B cell (primary cell): Measurements from ENCODE around the gene FHIT. TPM values are rescaled to one million over a fixed set of nuclear protein-coding genes. Genes with fewer than 3 reads are reported as not detected.

ENCODE experiments used
- ATAC-seq: fragments of 200-7000 bp; cut with Tn5 transposase; one replicate; pipeline ENCODE4 v1.10.0; 2021; ENCODE audit warnings: low read depth, mild to moderate bottlenecking, moderate number of reproducible peaks, moderate library complexity
- CTCF ChIA-PET: fragments of 350-600 bp; sonication (Branson Sonifier 250); formaldehyde crosslinking; loops from one replicate; lab custom pipeline; 2021; ENCODE audit warnings: antibody characterized with exemption, inconsistent platforms; lab: Charles Lee
- POLR2A ChIA-PET: fragments of 350-600 bp; sonication (Branson Sonifier 250); formaldehyde crosslinking; loops from one replicate; lab custom pipeline; 2021; ENCODE audit warnings: antibody characterized with exemption; lab: Charles Lee
- DNase-seq: peaks from one replicate; pipeline ENCODE4 v3.0.0; 2013
- H2AFZ ChIP-seq: 2 replicates; pipeline ENCODE4 v1.6.1; 2012; ENCODE audit warnings: mild to moderate bottlenecking, low read depth, low read length; ENCODE audit not compliant: insufficient read depth, poor library complexity, severe bottlenecking
- H3K27ac ChIP-seq, 2 donors: 1 replicate in 1 of 2; 2 replicates in 1 of 2; pipeline ENCODE4 v1.5.1; 2012 to 2013; ENCODE audit warnings: low read length in 2 of 2, mild to moderate bottlenecking in 2 of 2, moderate library complexity in 1 of 2
- H3K27me3 ChIP-seq, 4 experiments: fragments of 200-600 bp in 1 of 4; sonication (generic) in 1 of 4; replicated peaks in 1 of 4; 1 replicate in 2 of 4; 2 replicates in 2 of 4; pipeline versions ENCODE4 v1.6.1 to v1.7.0; 2013 to 2016; ENCODE audit warnings: low read length in 3 of 4, mild to moderate bottlenecking in 2 of 4, mixed read lengths in 1 of 4, moderate library complexity in 1 of 4; ENCODE audit not compliant: insufficient read depth in 4 of 4, control insufficient read depth in 3 of 4; ENCODE audit errors: control extremely low read depth in 1 of 4
- H3K36me3 ChIP-seq, 2 experiments: replicated peaks in 1 of 2; 1 replicate in 1 of 2; 2 replicates in 1 of 2; pipeline versions ENCODE4 v1.6.1 to v1.7.1; 2013; ENCODE audit warnings: low read length in 1 of 2; ENCODE audit not compliant: insufficient read depth in 2 of 2, control insufficient read depth in 1 of 2; ENCODE audit errors: control extremely low read depth in 1 of 2, extremely low read depth in 1 of 2
- H3K4me1 ChIP-seq, 2 donors: fragments of 200-600 bp in 1 of 2; sonication (generic) in 1 of 2; 1 replicate in 1 of 2; 2 replicates in 1 of 2; pipeline versions ENCODE4 v1.5.1 to v1.6.1; 2013 to 2017; ENCODE audit warnings: low read length in 2 of 2; ENCODE audit not compliant: control insufficient read depth in 2 of 2, insufficient read depth in 2 of 2
- H3K4me2 ChIP-seq: replicated peaks from 2 replicates; pipeline ENCODE3; 2012; ENCODE audit warnings: mild to moderate bottlenecking, low read depth, low read length; ENCODE audit not compliant: poor library complexity, severe bottlenecking
- H3K4me3 ChIP-seq, 5 experiments: fragments of 200-600 bp in 1 of 5; sonication (generic) in 1 of 5; 1 replicate in 3 of 5; 2 replicates in 2 of 5; pipeline versions ENCODE4 v1.5.1 to v1.7.0; 2011 to 2016; ENCODE audit warnings: low read length in 4 of 5, mild to moderate bottlenecking in 4 of 5, low read depth in 2 of 5, control low read depth in 1 of 5, moderate library complexity in 1 of 5; ENCODE audit not compliant: insufficient read depth in 1 of 5; ENCODE audit errors: control extremely low read depth in 1 of 5, extremely low read depth in 1 of 5
- H3K79me2 ChIP-seq: fragments of 200-600 bp; sonication (generic); one replicate; pipeline ENCODE4 v1.6.0; 2016; ENCODE audit warnings: low read length; ENCODE audit not compliant: control insufficient read depth, insufficient read depth
- H3K9ac ChIP-seq: fragments of 200-600 bp; sonication (generic); 2 replicates; pipeline ENCODE4 v1.6.1; 2017; ENCODE audit warnings: mild to moderate bottlenecking, low read length, moderate library complexity
- H3K9me3 ChIP-seq, 3 donors: one replicate each; pipeline versions ENCODE4 v1.6.1 to v1.7.1; 2013; ENCODE audit warnings: low read length in 2 of 3; ENCODE audit not compliant: control insufficient read depth in 2 of 3, insufficient read depth in 1 of 3; ENCODE audit errors: control extremely low read depth in 1 of 3
- H4K20me1 ChIP-seq: 2 replicates; pipeline ENCODE4 v1.6.0; 2012; ENCODE audit warnings: mild to moderate bottlenecking, low read length; ENCODE audit not compliant: insufficient read depth, control insufficient read depth, poor library complexity, severe bottlenecking
- H3K27ac Mint-ChIP-seq: one replicate; pipeline ENCODE4 v1.8.0; 2021; ENCODE audit warnings: mixed read lengths
- H3K27me3 Mint-ChIP-seq: one replicate; pipeline ENCODE4 v1.8.0; 2021; ENCODE audit warnings: mixed read lengths
- H3K4me1 Mint-ChIP-seq: one replicate; pipeline ENCODE4 v1.8.0; 2021; ENCODE audit warnings: mixed read lengths
- H3K4me3 Mint-ChIP-seq: one replicate; pipeline ENCODE4 v1.8.0; 2021; ENCODE audit warnings: mixed read lengths
- H3K9me3 Mint-ChIP-seq: one replicate; pipeline ENCODE4 v1.8.0; 2022; ENCODE audit warnings: mixed read lengths; ENCODE audit not compliant: insufficient read depth
- EZH2 ChIP-seq: IDR thresholded peaks from 2 replicates; pipeline ENCODE4 v1.6.1; 2012; ENCODE audit warnings: borderline replicate concordance, low read depth, mild to moderate bottlenecking, moderate library complexity, low read length; ENCODE audit not compliant: insufficient read depth, poor library complexity, severe bottlenecking
- WGBS: methylation state at CpG from one replicate; pipeline ENCODE4 v1.1.5; 2013; ENCODE audit warnings: missing lambda C conversion rate; ENCODE audit not compliant: insufficient coverage; 5-methylcytosine and 5-hydroxymethylcytosine counted together
- intact Hi-C: fragments of 100-400 bp; cut with micrococcal nuclease; formaldehyde crosslinking; loops from one replicate; pipeline ENCODE4 v1.10.0; 2022
- polyA plus RNA-seq: library from polyadenylated mRNA; depleted of rRNA; stranded (reverse); fragments of >200 nt; gene quantifications from 2 replicates; pipeline ENCODE4 v1.2.3, GENCODE V29; 2012
- total RNA-seq, 2 donors: library from RNA; stranded (reverse); fragments of 120-200 nt in 1 of 2; gene quantifications; 1 replicate in 1 of 2; 2 replicates in 1 of 2; pipeline versions ENCODE4 v1.2.3 to v1.2.4, GENCODE V29; 2013 to 2022
- TF ChIP-seq, protein P1 (sequence below): fragments of 200-600 bp; IDR thresholded peaks from one replicate; pipeline ENCODE4 v1.8.0; 2022; ENCODE audit warnings: antibody characterized with exemption, mild to moderate bottlenecking

Gene FHIT
- total and polyA plus RNA-seq, 2 donors (not counting 1 experiment from before 2014, with no cell fraction given), result 1.7 to 7.8 TPM

DNA sequence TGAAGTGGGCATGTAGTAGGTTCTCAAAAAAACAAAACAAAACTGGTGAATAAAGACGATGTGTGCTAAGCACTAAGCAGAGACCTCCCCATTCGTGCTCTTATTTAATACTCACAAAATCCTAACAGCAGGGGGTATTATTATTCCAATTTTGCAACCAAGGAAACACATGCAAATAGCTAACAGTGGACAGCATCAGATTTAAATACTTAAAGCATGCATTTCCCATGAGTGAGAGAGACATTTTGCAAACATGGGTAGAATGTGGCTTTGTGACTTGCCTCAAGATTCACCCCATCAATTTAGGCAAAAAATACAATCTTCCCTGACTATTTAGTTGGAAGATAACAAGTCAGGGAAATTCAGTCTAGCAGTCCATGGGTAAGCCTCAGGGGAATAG is 1255.2 kb downstream of the FHIT start:
- Mint-ChIP-seq H3K27ac (no peak overlapping the region), H3K27me3 (peaks cover 9% of the 10 kb centered on the region), H3K4me1 (no peaks in the 10 kb centered on the region), H3K4me3 (no peak overlapping the region), H3K9me3 (no peaks in the 10 kb centered on the region)
- H3K9ac ChIP-seq, result no peak overlapping the region
- no peaks in the 10 kb centered on the region for H3K4me1 ChIP-seq
- ATAC-seq, result no peak
- intact Hi-C loops, result no loop called here
- TF ChIP-seq, protein P1, sequence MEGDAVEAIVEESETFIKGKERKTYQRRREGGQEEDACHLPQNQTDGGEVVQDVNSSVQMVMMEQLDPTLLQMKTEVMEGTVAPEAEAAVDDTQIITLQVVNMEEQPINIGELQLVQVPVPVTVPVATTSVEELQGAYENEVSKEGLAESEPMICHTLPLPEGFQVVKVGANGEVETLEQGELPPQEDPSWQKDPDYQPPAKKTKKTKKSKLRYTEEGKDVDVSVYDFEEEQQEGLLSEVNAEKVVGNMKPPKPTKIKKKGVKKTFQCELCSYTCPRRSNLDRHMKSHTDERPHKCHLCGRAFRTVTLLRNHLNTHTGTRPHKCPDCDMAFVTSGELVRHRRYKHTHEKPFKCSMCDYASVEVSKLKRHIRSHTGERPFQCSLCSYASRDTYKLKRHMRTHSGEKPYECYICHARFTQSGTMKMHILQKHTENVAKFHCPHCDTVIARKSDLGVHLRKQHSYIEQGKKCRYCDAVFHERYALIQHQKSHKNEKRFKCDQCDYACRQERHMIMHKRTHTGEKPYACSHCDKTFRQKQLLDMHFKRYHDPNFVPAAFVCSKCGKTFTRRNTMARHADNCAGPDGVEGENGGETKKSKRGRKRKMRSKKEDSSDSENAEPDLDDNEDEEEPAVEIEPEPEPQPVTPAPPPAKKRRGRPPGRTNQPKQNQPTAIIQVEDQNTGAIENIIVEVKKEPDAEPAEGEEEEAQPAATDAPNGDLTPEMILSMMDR, result no peak
- no peak for TF ChIP-seq EZH2
- H2AFZ ChIP-seq, result no peak overlapping the region
- no peak overlapping the region for H3K27ac ChIP-seq
- WGBS, result no CpG with 5 or more reads among the region's 2 CpGs
- no peaks in the 10 kb centered on the region for H3K79me2 ChIP-seq
- CTCF ChIA-PET, result no interaction called here
- H4K20me1 ChIP-seq, result no peaks in the 10 kb centered on the region
- DNase-seq, result no peak
- H3K27me3 ChIP-seq, result no peaks in the 10 kb centered on the region
- POLR2A ChIA-PET, result no interaction called here
- no peak overlapping the region for H3K4me3 ChIP-seq
- no peaks in the 10 kb centered on the region for H3K36me3 ChIP-seq
- no peaks in the 10 kb centered on the region for H3K9me3 ChIP-seq
- H3K4me2 ChIP-seq, result no peak overlapping the region

GRCh38 chr3:59995563-59995962 is 1255.7 kb downstream of the FHIT start:
- Mint-ChIP-seq H3K27me3 (peaks cover 5% of the 10 kb centered on the region), H3K27ac (no peak overlapping the region), H3K4me3 (no peak overlapping the region), H3K9me3 (no peaks in the 10 kb centered on the region), H3K4me1 (no peaks in the 10 kb centered on the region)
- TF ChIP-seq EZH2, result no peak
- TF ChIP-seq, protein P1, result no peak
- Histone ChIP-seq H3K4me2 (no peak overlapping the region), H4K20me1 (no peaks in the 10 kb centered on the region), H3K36me3 (no peaks in the 10 kb centered on the region), H3K4me3 (no peak overlapping the region), H3K4me1 (no peaks in the 10 kb centered on the region), H3K79me2 (no peaks in the 10 kb centered on the region), H3K27ac (no peak overlapping the region), H3K9ac (no peak overlapping the region), H3K27me3 (no peaks in the 10 kb centered on the region), H3K9me3 (no peaks in the 10 kb centered on the region), H2AFZ (no peak overlapping the region)
- ATAC-seq, result no peak
- no peak for DNase-seq
- 93% methylated on average over 3 of the region's 4 CpGs for WGBS
- intact Hi-C loops, result no loop called here
- POLR2A ChIA-PET, result no interaction called here
- CTCF ChIA-PET, result no interaction called here
